HG02678 (cell line): ENCODE results near the gene AOPEP.

Experiments used
- ATAC-seq: cut with Tn5 transposase; IDR thresholded peaks from one replicate; pipeline ENCODE4 v1.9.1; 2021; ENCODE audit warnings: mild to moderate bottlenecking, moderate library complexity; ENCODE audit not compliant: unreplicated experiment

Gene AOPEP

DNA sequence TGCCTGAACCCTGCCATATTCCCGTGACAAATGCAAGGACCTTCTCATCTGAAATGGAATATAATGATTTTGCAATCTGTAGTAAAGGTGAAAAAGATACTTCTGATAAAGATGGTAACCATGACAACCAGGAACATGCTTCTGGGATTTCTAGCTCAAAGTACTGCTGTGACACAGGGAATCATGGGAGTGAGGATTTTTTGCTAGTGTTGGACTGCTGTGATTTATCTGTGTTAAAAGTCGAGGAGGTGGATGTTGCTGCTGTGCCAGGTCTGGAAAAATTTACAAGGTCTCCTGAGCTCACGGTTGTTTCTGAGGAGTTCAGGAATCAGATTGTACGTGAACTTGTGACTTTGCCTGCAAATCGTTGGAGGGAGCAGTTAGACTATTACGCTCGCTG lies 33.5 kb downstream of the AOPEP start:
- ATAC-seq, result no peak

GRCh38 chr9:94760660-94761059 lies 34.2 kb downstream of the AOPEP start:
- no peak for ATAC-seq

DNA sequence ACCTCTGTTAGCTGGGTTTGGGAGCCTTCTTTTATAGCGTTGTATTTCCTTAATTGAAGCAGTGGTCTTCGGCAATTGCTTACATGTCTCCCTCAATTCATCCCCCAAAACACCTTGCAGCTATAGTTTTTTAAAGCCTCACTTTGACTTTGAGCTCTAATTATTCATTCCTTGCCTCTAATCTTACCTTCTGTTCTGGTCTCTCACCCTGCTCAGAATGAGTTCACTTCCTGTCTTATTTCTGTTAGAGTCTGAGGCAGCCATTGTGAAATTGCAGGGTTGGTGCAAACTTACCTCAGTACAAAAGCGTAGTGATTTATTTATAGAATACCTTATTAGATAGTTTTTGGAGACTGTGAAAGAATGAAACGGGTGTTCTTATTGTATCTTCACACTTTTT lies 35.0 kb downstream of the AOPEP start:
- no peak for ATAC-seq

GRCh38 chr9:94767331-94768072 lies 41.0 kb downstream of the AOPEP start:
- no peak for ATAC-seq

DNA sequence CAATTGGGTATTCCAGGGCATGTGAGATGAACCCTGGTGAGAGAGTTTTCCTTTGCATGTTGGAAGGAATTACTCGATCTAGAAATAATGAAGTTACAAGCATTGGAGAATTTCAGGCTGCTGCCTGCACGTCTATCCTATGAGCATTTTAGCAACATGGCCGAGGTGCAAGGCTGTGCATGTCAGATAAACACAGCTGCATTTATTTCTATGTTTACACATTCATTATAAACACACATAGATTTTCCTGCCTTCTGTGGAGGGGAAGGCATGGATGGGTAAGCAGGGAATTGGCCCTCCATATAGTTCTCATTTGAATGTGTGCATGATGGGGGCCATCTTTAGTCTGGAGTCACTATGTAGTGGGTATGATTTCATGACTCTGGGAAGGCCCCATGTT lies 42.3 kb downstream of the AOPEP start:
- no peak for ATAC-seq

DNA sequence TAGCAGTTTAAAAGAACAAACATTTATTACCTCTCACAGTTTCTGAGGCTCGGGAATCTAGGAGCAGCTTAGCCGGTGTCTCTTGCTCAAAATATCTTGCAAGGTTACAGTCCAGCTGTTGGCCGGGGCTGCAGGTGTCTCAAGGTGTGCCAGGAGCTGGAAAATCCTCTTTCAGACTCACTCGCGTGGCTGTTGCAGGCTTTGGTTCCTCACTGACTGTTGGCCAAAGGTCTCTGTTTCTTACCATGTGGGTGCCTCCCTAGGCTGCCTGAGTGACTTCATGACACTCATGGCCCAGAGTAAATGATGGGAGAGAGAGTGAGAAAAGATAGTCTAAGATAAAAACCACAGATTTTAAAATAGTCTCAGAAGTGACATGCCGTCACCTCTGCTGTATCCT lies 43.8 kb downstream of the AOPEP start:
- no peak for ATAC-seq

GRCh38 chr9:94771096-94771495 lies 44.6 kb downstream of the AOPEP start:
- no peak for ATAC-seq

DNA sequence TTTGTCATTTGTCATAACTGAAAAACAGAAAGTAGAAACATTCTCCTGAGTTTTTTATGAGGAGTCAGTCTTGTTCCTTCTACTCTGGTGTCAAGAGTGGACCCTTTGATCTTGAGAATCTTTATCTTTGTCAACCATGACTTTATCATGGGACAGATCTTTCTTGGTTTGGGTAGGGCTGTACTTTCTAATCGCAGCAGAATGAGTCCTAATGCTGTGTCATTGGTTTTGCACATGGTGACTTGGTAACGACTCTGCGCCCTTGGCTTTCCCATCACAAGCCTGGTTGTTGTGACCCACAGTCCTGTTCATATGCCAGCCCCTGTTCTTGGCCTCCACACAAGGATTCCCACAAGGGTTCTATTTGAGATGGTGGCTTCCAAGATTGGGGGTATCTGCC lies 45.6 kb downstream of the AOPEP start:
- ATAC-seq, result no peak

- ATAC-seq, result no peak
These were observed 46.3 kb downstream of the AOPEP start for GRCh38 chr9:94772639-94773303.

DNA sequence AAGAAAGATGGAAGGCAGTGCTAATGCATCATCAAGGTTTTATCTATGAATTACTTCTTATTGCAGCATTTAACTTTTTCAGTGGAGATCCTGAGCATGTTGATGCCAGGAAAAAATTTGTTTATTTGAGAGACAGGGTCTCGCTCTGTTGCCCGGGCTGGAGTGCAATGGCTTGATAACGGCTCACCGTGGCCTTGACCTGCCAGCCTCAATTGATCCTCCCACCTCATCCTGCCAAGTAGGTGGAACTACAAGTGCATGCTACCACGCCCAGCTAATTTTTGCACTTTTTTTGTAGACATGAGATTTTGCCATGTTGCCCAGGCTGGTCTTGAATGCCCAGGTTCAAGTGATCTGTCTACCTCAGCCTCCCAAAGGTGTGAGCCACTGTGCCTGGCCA lies 47.2 kb downstream of the AOPEP start:
- no peak for ATAC-seq

GRCh38 chr9:94778013-94778412 lies 51.5 kb downstream of the AOPEP start:
- no peak for ATAC-seq

DNA sequence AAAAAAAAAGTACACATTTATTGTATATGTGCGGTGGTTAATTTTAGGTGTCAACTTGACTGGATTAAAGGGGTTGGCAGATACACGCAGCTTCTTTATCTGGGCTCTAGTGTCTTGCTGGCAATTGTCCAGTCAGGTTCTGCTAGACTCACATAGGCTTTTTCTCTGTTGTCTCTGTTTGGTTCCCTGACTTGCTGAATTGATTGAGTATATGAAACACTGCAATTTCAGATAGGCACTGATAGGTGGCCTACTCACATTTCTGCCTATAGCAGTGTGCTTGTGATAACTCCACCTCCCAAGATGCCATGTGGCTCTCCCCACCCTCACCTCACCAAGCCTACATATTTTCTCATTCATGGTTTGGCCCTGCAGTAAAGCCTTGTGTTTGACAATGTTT lies 52.5 kb downstream of the AOPEP start:
- ATAC-seq, result no peak

- ATAC-seq, result no peak
These were observed 53.3 kb downstream of the AOPEP start for GRCh38 chr9:94779693-94780290.

- ATAC-seq, result no peak
These were observed 54.0 kb downstream of the AOPEP start for GRCh38 chr9:94780516-94780950.

- ATAC-seq, result no peak
These were observed 56.0 kb downstream of the AOPEP start for GRCh38 chr9:94782355-94783101.

DNA sequence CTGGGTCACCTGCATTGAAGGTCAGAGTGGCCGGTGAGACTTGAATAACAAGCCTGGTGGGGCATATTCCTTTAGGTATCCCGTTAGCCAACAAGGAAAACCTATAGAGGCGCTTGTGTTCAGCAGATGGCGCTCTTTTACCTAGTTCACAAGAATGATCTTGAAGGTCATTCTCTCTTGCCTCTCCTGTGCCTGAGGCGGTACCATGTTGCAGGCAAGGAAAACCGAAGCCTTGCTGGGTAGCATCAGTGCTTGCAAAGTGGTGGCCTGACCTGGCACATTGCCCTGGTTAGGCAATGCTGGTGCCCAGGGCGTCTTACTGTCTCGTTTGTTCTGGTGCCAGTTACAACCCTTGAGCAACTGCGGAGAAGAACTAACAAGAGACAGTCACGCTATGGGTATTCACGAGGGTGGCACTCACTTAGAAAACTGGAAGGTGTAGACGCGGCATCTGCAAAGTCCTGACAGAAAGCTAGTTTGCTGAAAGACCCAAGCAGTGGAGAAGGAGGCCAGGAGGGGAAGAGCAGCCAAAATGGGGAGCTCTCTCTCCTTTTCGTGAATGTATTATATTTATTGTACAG lies 56.7 kb downstream of the AOPEP start:
- no peak for ATAC-seq

- ATAC-seq, result no peak
These were observed 57.4 kb downstream of the AOPEP start for GRCh38 chr9:94783928-94784327.

- no peak for ATAC-seq
These were observed 59.0 kb downstream of the AOPEP start for GRCh38 chr9:94785215-94786169.

- no peak for ATAC-seq
These were observed 60.1 kb downstream of the AOPEP start for GRCh38 chr9:94786586-94786985.

DNA sequence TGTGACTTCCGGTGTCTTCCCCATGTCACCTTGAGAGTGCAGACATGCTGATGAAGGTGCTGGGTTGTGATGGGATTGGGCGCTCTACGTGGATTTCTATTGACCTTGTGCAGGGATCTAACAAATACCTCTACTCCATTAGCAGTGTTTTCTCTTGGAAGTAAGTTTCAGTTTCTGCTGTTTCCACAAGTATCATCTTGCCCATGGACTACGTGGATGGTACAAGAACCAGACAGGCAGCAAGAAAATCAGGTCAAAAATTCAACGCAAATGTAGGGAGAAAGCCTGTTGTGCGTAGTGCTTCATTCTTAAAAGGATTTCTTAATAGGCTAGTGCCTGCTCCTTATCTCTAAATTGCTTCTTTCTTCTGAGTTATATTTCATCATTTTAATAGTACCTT lies 60.8 kb downstream of the AOPEP start:
- no peak for ATAC-seq
